ENCODE data around the gene ELOF1. TPM values are rescaled to one million over a fixed set of nuclear protein-coding genes. Genes with fewer than 3 reads are reported as not detected.

Gene ELOF1
- total RNA-seq, 1 donor from 2014 or later: 71.9 TPM

DNA sequence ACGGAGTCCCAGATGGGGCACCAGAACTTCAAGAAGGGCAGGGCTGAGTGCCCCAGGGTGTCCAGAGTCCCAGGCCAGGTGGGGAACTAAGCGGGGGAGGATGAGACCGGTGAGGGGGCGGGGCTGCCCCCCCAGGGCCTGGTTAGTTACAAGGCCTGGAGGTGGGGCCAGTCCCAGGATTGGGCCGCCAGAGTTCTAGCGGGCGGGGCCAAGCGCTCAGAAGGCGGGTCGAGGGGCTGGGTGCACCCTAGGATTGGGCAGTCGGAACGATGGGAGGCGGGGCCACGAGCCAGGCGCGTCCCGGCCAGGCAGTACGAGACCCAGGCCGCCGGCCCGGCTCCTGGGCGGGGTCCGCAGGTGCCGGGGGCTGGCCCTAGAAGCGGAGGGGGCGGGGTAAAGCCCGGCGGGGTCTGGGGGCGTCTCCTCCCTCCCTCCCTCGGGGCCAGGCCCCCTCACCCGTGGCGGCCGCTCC lies 54.0 kb downstream of the ELOF1 start:
- peak; percentile 99 for DNase-seq
- H3K27ac Mint-ChIP-seq: peak overlapping the region; percentile 97
- no peaks in the 10 kb centered on the region for H3K27me3 Mint-ChIP-seq
- no peaks in the 10 kb centered on the region for H3K9me3 Mint-ChIP-seq
- H3K4me1 Mint-ChIP-seq: peaks cover 20% of the 10 kb centered on the region
- intact Hi-C loops (cut with micrococcal nuclease): loop anchor here (1.0 to 5.0 kb wide), 6 partner anchors 23 to 543 kb away; partner anchors contain the start of genes ECSIT, ODAD3, PRKCSH and SMARCA4
- H3K36me3 Mint-ChIP-seq (ENCODE audit: low read depth): peaks cover 17% of the 10 kb centered on the region
- peak overlapping the region; percentile 92 for H3K4me3 Mint-ChIP-seq

GRCh38 chr19:11504502-11505031 lies 54.5 kb downstream of the ELOF1 start:
- intact Hi-C loops (cut with micrococcal nuclease): loop anchor here (1.0 to 5.0 kb wide), 6 partner anchors 22 to 542 kb away; partner anchors contain the start of genes ECSIT, ODAD3, PRKCSH and SMARCA4
- no peak for DNase-seq
- Mint-ChIP-seq H3K9me3 (no peaks in the 10 kb centered on the region), H3K36me3 (ENCODE audit: low read depth) (peaks cover 20% of the 10 kb centered on the region), H3K4me1 (peaks cover 20% of the 10 kb centered on the region), H3K4me3 (peak overlapping the region; percentile 92), H3K27ac (peak overlapping the region; percentile 81), H3K27me3 (no peaks in the 10 kb centered on the region)

Other genes starting within 250 kb of the ELOF1 start
- gene RAB3D, start 219.6 kb downstream of the ELOF1 start, total RNA-seq: 5.7 and 6.8 TPM in 2 replicates
- gene TMEM205, start 213.0 kb downstream of the ELOF1 start, total RNA-seq: 29.9 and 34.2 TPM in 2 replicates
- gene CCDC159, start 212.7 kb downstream of the ELOF1 start, total RNA-seq: 11.7 and 14.8 TPM in 2 replicates
- 2.3 TPM in 2 replicates for gene PLPPR2, start 203.8 kb downstream of the ELOF1 start, total RNA-seq
- 2.3 and 2.6 TPM in 2 replicates for gene SWSAP1, start 184.6 kb downstream of the ELOF1 start, total RNA-seq
- 7.2 and 7.7 TPM in 2 replicates for gene EPOR, start 174.9 kb downstream of the ELOF1 start, total RNA-seq
- not detected in 2 replicates for gene RGL3, start 139.9 kb downstream of the ELOF1 start, total RNA-seq
- gene ODAD3, start 124.1 kb downstream of the ELOF1 start, total RNA-seq: 0.12 and 0.24 TPM in 2 replicates
- gene PRKCSH, start 123.6 kb downstream of the ELOF1 start, total RNA-seq: 288 TPM in 2 replicates
- gene ELAVL3, start 78.2 kb downstream of the ELOF1 start, total RNA-seq: 0.71 TPM in 1 of 2 replicates, not detected in the other
- gene ZNF653, start 53.4 kb downstream of the ELOF1 start, total RNA-seq: 20.6 and 21.6 TPM in 2 replicates
- gene ECSIT, start 30.1 kb downstream of the ELOF1 start, total RNA-seq: 39.7 and 41.6 TPM in 2 replicates
- gene CNN1, start 20.4 kb downstream of the ELOF1 start, total RNA-seq: not detected in 2 replicates
- 8.2 and 9.5 TPM in 2 replicates for gene ACP5, start 18.4 kb upstream of the ELOF1 start, total RNA-seq
- 5.2 and 7.1 TPM in 2 replicates for gene ZNF627, start 38.3 kb upstream of the ELOF1 start, total RNA-seq
- 2.4 and 3.0 TPM in 2 replicates for gene ZNF823, start 179.7 kb upstream of the ELOF1 start, total RNA-seq
- gene ZNF441, start 207.8 kb upstream of the ELOF1 start, total RNA-seq: 3.1 and 4.0 TPM in 2 replicates
- 0.12 and 0.68 TPM in 2 replicates for gene ZNF491, start 239.3 kb upstream of the ELOF1 start, total RNA-seq

All from activated CD4-positive, alpha-beta T cell treated with anti-CD3 and anti-CD28 coated beads, Interleukin-2, amount 10 ng/mL, durations not matched to agents 24 days and 14 days (primary cell).